HL-60 (cell line): ENCODE measurements around the gene AANAT.
"Not testable (repeated sequence)": the region's sequence is repeated elsewhere in the genome, so short reads cannot be mapped to it uniquely, and the experiment has no call there.

Source experiments
- DNase-seq, 2 experiments: peaks; one replicate each; pipeline ENCODE4 v3.0.0-alpha.2; 2010 to 2020; ENCODE audit warnings: low read depth in 1 of 2, low spot score in 1 of 2
- H3K27ac ChIP-seq: fragments of 250-450 bp; sonication (Bioruptor Pico); replicated peaks from 2 replicates; pipeline ENCODE4 v1.5.1; 2020; ENCODE audit warnings: mild to moderate bottlenecking, moderate library complexity
- H3K27me3 ChIP-seq: fragments of 250-450 bp; sonication (Bioruptor Pico); 2 replicates; pipeline ENCODE4 v1.5.1; 2021; ENCODE audit warnings: mild to moderate bottlenecking, moderate library complexity; ENCODE audit not compliant: insufficient read depth, poor library complexity, severe bottlenecking
- H3K4me3 ChIP-seq: replicated peaks from 2 replicates; pipeline ENCODE4 v1.5.1; 2011; ENCODE audit warnings: mild to moderate bottlenecking, control low read depth, low read length; ENCODE audit not compliant: insufficient read depth
- GABPA ChIP-seq: IDR thresholded peaks from 2 replicates; pipeline ENCODE4 v1.6.1; 2012; ENCODE audit warnings: low read depth
- POLR2AphosphoS5 ChIP-seq: IDR thresholded peaks from 2 replicates; pipeline ENCODE4 v1.6.1; 2012; ENCODE audit warnings: low read depth
- SPI1 ChIP-seq: IDR thresholded peaks from 2 replicates; pipeline ENCODE4 v1.6.1; 2012; ENCODE audit warnings: low read depth, mild to moderate bottlenecking, borderline replicate concordance
- TF ChIP-seq, protein P1 (sequence below): IDR thresholded peaks from one replicate; pipeline ENCODE4 v1.5.1; 2011; ENCODE audit warnings: low read length, control low read depth, inconsistent platforms; ENCODE audit not compliant: insufficient read depth
- TF ChIP-seq, protein P2 (sequence below): IDR thresholded peaks from 2 replicates; pipeline ENCODE4 v1.6.1; 2012; ENCODE audit warnings: low read depth; ENCODE audit not compliant: insufficient replicate concordance

Gene AANAT

DNA sequence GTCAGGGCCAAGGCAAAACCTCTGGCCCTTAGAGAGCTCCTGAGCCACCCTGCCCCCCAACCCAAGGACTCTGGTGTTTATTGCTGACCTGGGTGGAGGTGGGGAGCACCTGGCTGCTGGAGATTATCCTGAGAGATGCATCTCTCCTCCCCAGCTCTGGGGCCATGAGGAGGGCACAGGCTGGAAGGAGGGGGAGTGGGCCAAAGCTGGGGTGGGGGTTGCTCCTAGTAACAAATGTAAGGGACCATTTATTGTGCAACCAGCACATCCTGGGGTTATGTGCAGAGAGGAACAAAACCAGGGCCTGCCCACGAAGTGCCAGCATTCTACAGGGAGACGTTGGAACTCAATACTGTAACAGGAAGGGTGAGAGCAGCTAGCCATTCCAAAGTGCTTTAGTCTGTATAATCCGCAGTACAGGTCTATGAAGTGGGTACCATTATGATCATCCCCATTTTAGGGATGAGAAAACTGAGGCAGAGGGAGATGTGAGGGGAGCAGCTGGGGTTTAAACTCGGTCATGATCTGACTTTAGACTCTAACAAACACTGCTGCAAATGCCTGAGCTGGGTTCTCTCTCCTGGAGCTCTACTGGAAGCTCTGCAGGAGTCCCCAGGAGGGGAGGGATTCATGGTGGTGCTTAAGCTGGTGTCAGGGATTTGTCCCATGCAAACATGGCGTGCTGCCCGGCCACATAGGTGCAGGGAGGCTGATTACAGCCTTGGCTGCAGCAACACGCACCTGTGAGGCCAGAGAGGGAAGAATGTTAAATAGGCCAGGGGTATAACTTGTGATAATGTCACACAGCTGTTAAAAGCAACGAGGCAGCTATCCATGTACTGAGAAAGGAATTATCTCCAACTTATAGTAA lies 35.2 kb downstream of the AANAT start:
- Histone ChIP-seq H3K4me3 (no peak overlapping the region), H3K27ac (peak overlapping the region; percentile 44; the same call in 1 of the 2 replicates), H3K27me3 (peaks cover 3% of the 10 kb centered on the region)
- peak in 1 of 2 experiments; percentile 48 for DNase-seq
- TF ChIP-seq, protein P1, sequence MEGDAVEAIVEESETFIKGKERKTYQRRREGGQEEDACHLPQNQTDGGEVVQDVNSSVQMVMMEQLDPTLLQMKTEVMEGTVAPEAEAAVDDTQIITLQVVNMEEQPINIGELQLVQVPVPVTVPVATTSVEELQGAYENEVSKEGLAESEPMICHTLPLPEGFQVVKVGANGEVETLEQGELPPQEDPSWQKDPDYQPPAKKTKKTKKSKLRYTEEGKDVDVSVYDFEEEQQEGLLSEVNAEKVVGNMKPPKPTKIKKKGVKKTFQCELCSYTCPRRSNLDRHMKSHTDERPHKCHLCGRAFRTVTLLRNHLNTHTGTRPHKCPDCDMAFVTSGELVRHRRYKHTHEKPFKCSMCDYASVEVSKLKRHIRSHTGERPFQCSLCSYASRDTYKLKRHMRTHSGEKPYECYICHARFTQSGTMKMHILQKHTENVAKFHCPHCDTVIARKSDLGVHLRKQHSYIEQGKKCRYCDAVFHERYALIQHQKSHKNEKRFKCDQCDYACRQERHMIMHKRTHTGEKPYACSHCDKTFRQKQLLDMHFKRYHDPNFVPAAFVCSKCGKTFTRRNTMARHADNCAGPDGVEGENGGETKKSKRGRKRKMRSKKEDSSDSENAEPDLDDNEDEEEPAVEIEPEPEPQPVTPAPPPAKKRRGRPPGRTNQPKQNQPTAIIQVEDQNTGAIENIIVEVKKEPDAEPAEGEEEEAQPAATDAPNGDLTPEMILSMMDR, result no peak
- TF ChIP-seq POLR2AphosphoS5 (no peak), SPI1 (no peak), GABPA (no peak)
- TF ChIP-seq, protein P2, sequence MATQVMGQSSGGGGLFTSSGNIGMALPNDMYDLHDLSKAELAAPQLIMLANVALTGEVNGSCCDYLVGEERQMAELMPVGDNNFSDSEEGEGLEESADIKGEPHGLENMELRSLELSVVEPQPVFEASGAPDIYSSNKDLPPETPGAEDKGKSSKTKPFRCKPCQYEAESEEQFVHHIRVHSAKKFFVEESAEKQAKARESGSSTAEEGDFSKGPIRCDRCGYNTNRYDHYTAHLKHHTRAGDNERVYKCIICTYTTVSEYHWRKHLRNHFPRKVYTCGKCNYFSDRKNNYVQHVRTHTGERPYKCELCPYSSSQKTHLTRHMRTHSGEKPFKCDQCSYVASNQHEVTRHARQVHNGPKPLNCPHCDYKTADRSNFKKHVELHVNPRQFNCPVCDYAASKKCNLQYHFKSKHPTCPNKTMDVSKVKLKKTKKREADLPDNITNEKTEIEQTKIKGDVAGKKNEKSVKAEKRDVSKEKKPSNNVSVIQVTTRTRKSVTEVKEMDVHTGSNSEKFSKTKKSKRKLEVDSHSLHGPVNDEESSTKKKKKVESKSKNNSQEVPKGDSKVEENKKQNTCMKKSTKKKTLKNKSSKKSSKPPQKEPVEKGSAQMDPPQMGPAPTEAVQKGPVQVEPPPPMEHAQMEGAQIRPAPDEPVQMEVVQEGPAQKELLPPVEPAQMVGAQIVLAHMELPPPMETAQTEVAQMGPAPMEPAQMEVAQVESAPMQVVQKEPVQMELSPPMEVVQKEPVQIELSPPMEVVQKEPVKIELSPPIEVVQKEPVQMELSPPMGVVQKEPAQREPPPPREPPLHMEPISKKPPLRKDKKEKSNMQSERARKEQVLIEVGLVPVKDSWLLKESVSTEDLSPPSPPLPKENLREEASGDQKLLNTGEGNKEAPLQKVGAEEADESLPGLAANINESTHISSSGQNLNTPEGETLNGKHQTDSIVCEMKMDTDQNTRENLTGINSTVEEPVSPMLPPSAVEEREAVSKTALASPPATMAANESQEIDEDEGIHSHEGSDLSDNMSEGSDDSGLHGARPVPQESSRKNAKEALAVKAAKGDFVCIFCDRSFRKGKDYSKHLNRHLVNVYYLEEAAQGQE, result no peak

DNA sequence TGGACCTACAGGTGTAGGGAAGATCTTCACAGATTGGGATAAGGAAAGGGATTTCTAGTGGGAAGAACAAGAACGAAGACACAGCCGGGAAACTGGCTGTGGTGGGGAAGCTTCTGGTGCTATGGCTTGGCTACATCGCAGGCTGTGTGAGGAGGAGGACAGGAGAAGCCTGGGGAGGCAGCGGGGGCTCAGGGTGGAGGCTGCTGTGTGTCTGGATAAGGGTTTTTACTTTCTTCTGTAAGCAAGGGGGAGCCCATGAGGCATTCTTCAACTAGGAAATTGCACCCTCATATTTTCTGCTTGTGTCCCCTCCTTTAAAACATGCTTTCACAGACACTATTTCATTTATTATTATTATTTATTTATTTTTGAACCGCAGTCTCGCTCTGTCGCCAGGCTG lies 36.7 kb downstream of the AANAT start:
- TF ChIP-seq, protein P1, result no peak
- TF ChIP-seq, protein P2, result no peak
- TF ChIP-seq POLR2AphosphoS5, result no peak
- TF ChIP-seq GABPA, result no peak
- no peak for TF ChIP-seq SPI1
- DNase-seq, result no peak
- H3K4me3 ChIP-seq, result no peak overlapping the region
- no peak overlapping the region for H3K27ac ChIP-seq
- H3K27me3 ChIP-seq, result peaks cover 4% of the 10 kb centered on the region

DNA sequence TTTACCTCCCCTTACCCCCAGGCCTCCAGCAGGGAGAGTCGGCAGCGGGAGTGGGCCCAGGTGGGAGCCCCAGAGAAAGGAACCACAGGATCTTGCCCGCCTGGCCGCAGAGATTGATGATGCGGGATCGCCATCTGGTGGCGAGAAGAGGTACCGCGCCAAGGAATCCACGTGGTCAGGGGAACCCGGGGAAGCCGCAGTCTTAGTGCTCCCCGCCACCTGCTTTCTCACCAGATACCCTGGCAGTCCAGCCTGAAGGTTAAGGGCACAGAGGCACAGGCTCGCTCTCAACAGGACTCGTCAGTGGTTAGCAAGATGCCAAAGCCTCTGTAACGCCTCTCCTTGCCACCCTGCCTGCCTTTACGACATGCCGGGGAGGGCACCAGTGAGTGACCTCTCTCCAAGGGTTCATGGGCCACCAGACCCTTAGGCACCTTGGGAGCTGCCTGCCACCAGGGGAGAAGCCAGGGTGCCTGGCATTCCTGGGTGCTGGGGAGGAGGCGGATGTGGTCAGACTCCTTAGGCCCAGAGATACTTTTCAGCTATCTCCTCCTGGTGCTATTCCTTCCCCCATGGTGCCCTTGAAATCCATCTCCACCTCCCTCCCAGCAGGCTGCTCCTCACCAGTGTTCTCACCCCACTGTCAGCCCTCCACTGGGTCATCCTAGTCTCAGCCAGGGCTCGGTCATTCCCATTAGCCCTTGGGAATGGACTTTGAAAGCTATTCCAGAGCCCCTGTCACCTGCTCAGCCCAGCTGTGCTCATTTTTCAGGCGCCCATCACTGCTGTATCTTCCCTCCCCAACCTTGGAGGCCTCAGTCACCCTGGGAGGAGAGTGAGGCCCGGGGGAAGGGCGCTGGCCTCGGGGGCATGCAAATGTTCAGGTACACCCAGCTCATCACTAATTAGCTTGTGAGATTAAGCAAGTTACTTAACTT lies 39.3 kb downstream of the AANAT start:
- peak in 1 of 2 experiments; percentile 77 for DNase-seq
- Histone ChIP-seq H3K4me3 (no peak overlapping the region), H3K27me3 (peaks cover 4% of the 10 kb centered on the region), H3K27ac (no peak overlapping the region)
- TF ChIP-seq SPI1 (no peak), GABPA (no peak)
- TF ChIP-seq, protein P1, result peak; percentile 82

DNA sequence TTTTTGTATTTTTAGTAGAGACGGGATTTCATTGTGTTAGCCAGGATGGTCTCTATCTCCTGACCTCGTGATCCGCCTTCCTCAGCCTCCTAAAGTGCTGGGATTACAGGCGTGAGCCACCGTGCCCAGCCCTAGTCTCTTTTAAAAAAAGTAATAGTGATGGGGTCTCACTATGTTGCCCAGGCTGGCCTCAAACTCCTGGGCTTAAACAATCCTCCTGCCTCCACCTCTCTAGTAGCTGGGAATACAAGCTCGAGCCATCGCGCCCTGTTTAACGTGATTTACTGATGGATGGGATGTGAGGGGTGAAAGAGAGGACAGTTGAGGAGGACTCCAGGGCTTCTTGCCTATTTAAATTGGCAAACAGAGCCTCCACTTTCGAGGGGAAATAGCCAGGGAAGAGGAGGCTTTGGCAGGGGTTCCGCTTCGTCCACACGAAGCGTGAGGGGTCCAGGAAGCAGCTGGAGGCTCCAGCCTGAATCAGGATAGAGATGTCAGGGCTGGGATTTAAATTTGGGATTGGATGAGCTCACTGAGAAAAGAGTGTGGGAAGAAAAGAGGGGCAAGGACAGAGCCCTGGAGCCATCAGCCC lies 41.2 kb downstream of the AANAT start:
- not testable (repeated sequence) for H3K27me3 ChIP-seq, H3K27ac ChIP-seq, H3K4me3 ChIP-seq, DNase-seq
